H1 (cell line): ENCODE measurements around the gene CMTR2. TPM values are rescaled to one million over a fixed set of nuclear protein-coding genes. Genes with fewer than 3 reads are reported as not detected.

Experiments used
- CTCF ChIA-PET: fragments of 300-600 bp; sonication (Branson Sonifier 250); formaldehyde crosslinking; loops from one replicate; lab custom pipeline; 2021; ENCODE audit not compliant: partially characterized antibody; lab: Charles Lee
- POLR2A ChIA-PET: fragments of 300-600 bp; sonication (Branson Sonifier 250); formaldehyde crosslinking; loops from one replicate; lab custom pipeline; 2021; ENCODE audit warnings: inconsistent platforms; ENCODE audit not compliant: partially characterized antibody; lab: Charles Lee
- DNase-seq, 2 experiments: peaks; one replicate each; pipeline versions ENCODE4 v3.0.0 to v3.0.0-alpha.2; 2010 to 2022; ENCODE audit warnings: low spot score in 2 of 2, low read depth in 1 of 2, mixed read lengths in 1 of 2
- FAIRE-seq: peaks from 2 replicates; lab custom pipeline; 2011; peaks lifted over from hg19 to GRCh38; lab: Jason Lieb, UNC
- H2AFZ ChIP-seq: 2 replicates; pipeline ENCODE4 v1.8.1; 2012; ENCODE audit warnings: low read length, inconsistent platforms
- H2AK5ac ChIP-seq: 2 replicates; pipeline ENCODE4 v1.6.1; 2013; ENCODE audit warnings: low read depth, low read length
- H2BK120ac ChIP-seq: replicated peaks from 2 replicates; pipeline ENCODE3; 2013; ENCODE audit warnings: low read depth, low read length, inconsistent platforms
- H2BK12ac ChIP-seq: 2 replicates; pipeline ENCODE4 v1.6.1; 2013; ENCODE audit warnings: low read depth, low read length
- H2BK15ac ChIP-seq: 2 replicates; pipeline ENCODE4 v1.6.1; 2013; ENCODE audit warnings: low read length
- H2BK20ac ChIP-seq: 2 replicates; pipeline ENCODE4 v1.6.1; 2013; ENCODE audit warnings: low read length
- H2BK5ac ChIP-seq: 2 replicates; pipeline ENCODE4 v1.6.1; 2013; ENCODE audit warnings: low read depth, low read length
- H3K14ac ChIP-seq: 2 replicates; pipeline ENCODE4 v1.6.1; 2013; ENCODE audit warnings: inconsistent platforms; ENCODE audit not compliant: insufficient read length
- H3K18ac ChIP-seq: 2 replicates; pipeline ENCODE4 v1.6.1; 2013; ENCODE audit warnings: low read length; ENCODE audit errors: extremely low read depth
- H3K23ac ChIP-seq: 2 replicates; pipeline ENCODE4 v1.6.1; 2013; ENCODE audit warnings: inconsistent platforms; ENCODE audit not compliant: insufficient read length
- H3K23me2 ChIP-seq: 2 replicates; pipeline ENCODE4 v1.6.1; 2013; ENCODE audit warnings: low read depth, low read length
- H3K27ac ChIP-seq: 2 replicates; pipeline ENCODE4 v1.6.1; 2011; ENCODE audit warnings: low read depth, low read length, inconsistent platforms
- H3K27me3 ChIP-seq, 4 experiments: replicated peaks in 1 of 4; 1 replicate in 1 of 4; 2 replicates in 3 of 4; pipeline versions ENCODE4 v1.6.1 to v1.8.1; 2011 to 2013; ENCODE audit warnings: low read length in 3 of 4, mild to moderate bottlenecking in 3 of 4, inconsistent platforms in 2 of 4, mixed read lengths in 2 of 4, moderate library complexity in 1 of 4; ENCODE audit not compliant: control insufficient read depth in 3 of 4, insufficient read depth in 3 of 4; ENCODE audit errors: extremely low read depth in 1 of 4
- H3K36me3 ChIP-seq, 4 experiments: 2 replicates each; pipeline versions ENCODE4 v1.6.1 to v1.8.1; 2011 to 2013; ENCODE audit warnings: mild to moderate bottlenecking in 4 of 4, low read length in 3 of 4, moderate library complexity in 2 of 4, control low read depth in 1 of 4, inconsistent platforms in 1 of 4; ENCODE audit not compliant: insufficient read depth in 4 of 4, control insufficient read depth in 2 of 4
- H3K4ac ChIP-seq: replicated peaks from 2 replicates; pipeline ENCODE3; 2013; ENCODE audit warnings: low read length, low read depth, mixed read lengths, inconsistent platforms; ENCODE audit not compliant: insufficient read length
- H3K4me1 ChIP-seq, 4 experiments: replicated peaks in 1 of 4; 1 replicate in 1 of 4; 2 replicates in 3 of 4; pipeline versions ENCODE4 v1.6.1 to v1.8.1; 2011 to 2013; ENCODE audit warnings: low read length in 3 of 4, inconsistent platforms in 2 of 4, mixed read lengths in 1 of 4; ENCODE audit not compliant: insufficient read depth in 4 of 4, control insufficient read depth in 3 of 4
- H3K4me2 ChIP-seq, 2 experiments: 2 replicates each; pipeline versions ENCODE4 v1.6.1 to v1.8.1; 2011 to 2013; ENCODE audit warnings: low read depth in 2 of 2, low read length in 2 of 2, control low read depth in 1 of 2, inconsistent platforms in 1 of 2, mild to moderate bottlenecking in 1 of 2; ENCODE audit not compliant: insufficient read depth in 1 of 2
- H3K4me3 ChIP-seq, 4 experiments: fragments of 200-600, 300-600 bp in 1 of 4; sonication (generic), shearing (Covaris generic), sonication (Bioruptor Twin) in 1 of 4; 2 replicates each; pipeline versions ENCODE4 v1.5.1 to v1.8.1; 2011 to 2016; ENCODE audit warnings: low read length in 4 of 4, low read depth in 3 of 4, control low read depth in 2 of 4, inconsistent platforms in 2 of 4, mild to moderate bottlenecking in 2 of 4, mixed read lengths in 1 of 4, moderate library complexity in 1 of 4; ENCODE audit not compliant: insufficient read depth in 2 of 4; ENCODE audit errors: extremely low read depth in 1 of 4
- H3K56ac ChIP-seq: replicated peaks from 2 replicates; pipeline ENCODE3; 2013; ENCODE audit warnings: low read depth, mild to moderate bottlenecking, mixed read lengths, low read length, inconsistent platforms; ENCODE audit not compliant: insufficient read length
- H3K79me1 ChIP-seq: 2 replicates; pipeline ENCODE4 v1.6.1; 2013; ENCODE audit warnings: low read depth, low read length, control low read depth
- H3K79me2 ChIP-seq, 2 experiments: 2 replicates each; pipeline versions ENCODE4 v1.6.1 to v1.8.1; 2012 to 2013; ENCODE audit warnings: low read length in 2 of 2, mild to moderate bottlenecking in 2 of 2, inconsistent platforms in 1 of 2; ENCODE audit not compliant: insufficient read depth in 2 of 2, control insufficient read depth in 1 of 2
- H3K9ac ChIP-seq, 4 experiments: replicated peaks in 1 of 4; 1 replicate in 1 of 4; 2 replicates in 3 of 4; pipeline versions ENCODE4 v1.6.1 to v1.8.1; 2011 to 2013; ENCODE audit warnings: low read depth in 3 of 4, low read length in 3 of 4, control low read depth in 2 of 4, mild to moderate bottlenecking in 2 of 4, moderate library complexity in 2 of 4, inconsistent platforms in 1 of 4; ENCODE audit errors: extremely low read depth in 1 of 4
- H3K9me3 ChIP-seq, 2 experiments: 2 replicates each; pipeline versions ENCODE4 v1.6.1 to v1.8.1; 2012 to 2013; ENCODE audit warnings: mild to moderate bottlenecking in 2 of 2, moderate library complexity in 2 of 2, control low read depth in 1 of 2, inconsistent platforms in 1 of 2, low read depth in 1 of 2, low read length in 1 of 2, mixed read lengths in 1 of 2; ENCODE audit not compliant: insufficient read depth in 2 of 2
- H4K20me1 ChIP-seq, 2 experiments: replicated peaks in 1 of 2; 2 replicates each; pipeline versions ENCODE3 to v1.8.1; 2011 to 2013; ENCODE audit warnings: inconsistent platforms in 2 of 2, low read length in 2 of 2, mild to moderate bottlenecking in 1 of 2; ENCODE audit not compliant: insufficient read depth in 2 of 2, control insufficient read depth in 1 of 2
- H4K5ac ChIP-seq: 2 replicates; pipeline ENCODE4 v1.6.1; 2013; ENCODE audit warnings: low read length, low read depth, mixed read lengths, inconsistent platforms; ENCODE audit not compliant: insufficient read length
- H4K8ac ChIP-seq: 2 replicates; pipeline ENCODE4 v1.8.0; 2013; ENCODE audit warnings: mild to moderate bottlenecking, moderate library complexity, low read length, inconsistent platforms; ENCODE audit not compliant: insufficient read depth; ENCODE audit errors: extremely low read depth
- H4K91ac ChIP-seq: replicated peaks from 2 replicates; pipeline ENCODE3; 2013; ENCODE audit warnings: low read length, mixed read lengths, inconsistent platforms; ENCODE audit not compliant: insufficient read length
- CBX5 ChIP-seq: fragments of 300-800, 300-1000 bp; sonication (generic); IDR thresholded peaks from 2 replicates; pipeline ENCODE4 v1.7.1; 2016; ENCODE audit warnings: antibody characterized with exemption, low read length, low read depth
- CEBPB ChIP-seq: IDR thresholded peaks from 2 replicates; pipeline ENCODE4 v1.6.1; 2012; ENCODE audit warnings: low read depth, low read length
- CTBP2 ChIP-seq: IDR thresholded peaks from 2 replicates; pipeline ENCODE4 v1.7.0; 2011; ENCODE audit warnings: borderline replicate concordance, mild to moderate bottlenecking, moderate library complexity, mixed read lengths, low read length; ENCODE audit not compliant: insufficient read depth, insufficient read length
- EGR1 ChIP-seq: IDR thresholded peaks from 2 replicates; pipeline ENCODE4 v1.6.1; 2011; ENCODE audit warnings: low read depth, low read length, borderline replicate concordance
- HDAC6 ChIP-seq: IDR thresholded peaks from one replicate; pipeline ENCODE4 v1.7.1; 2012; ENCODE audit warnings: low read depth, mild to moderate bottlenecking, inconsistent platforms, low read length, moderate library complexity
- POU5F1 ChIP-seq: IDR thresholded peaks from 2 replicates; pipeline ENCODE4 v1.6.1; 2011; ENCODE audit warnings: low read depth, mild to moderate bottlenecking, low read length, moderate library complexity
- RAD21 ChIP-seq, 2 experiments: IDR thresholded peaks in 1 of 2; conservative IDR thresholded peaks in 1 of 2; 2 replicates each; pipeline ENCODE4 v1.6.1; 2011; ENCODE audit warnings: low read depth in 2 of 2, low read length in 2 of 2, improper control_type of control experiment in 1 of 2, inconsistent platforms in 1 of 2, mild to moderate bottlenecking in 1 of 2, moderate library complexity in 1 of 2
- SP1 ChIP-seq: IDR thresholded peaks from 2 replicates; pipeline ENCODE4 v1.6.1; 2011; ENCODE audit warnings: low read depth, low read length
- SP4 ChIP-seq: IDR thresholded peaks from 2 replicates; pipeline ENCODE4 v1.6.1; 2012; ENCODE audit warnings: low read length, inconsistent platforms
- SRF ChIP-seq: IDR thresholded peaks from 2 replicates; pipeline ENCODE4 v1.6.1; 2011; ENCODE audit warnings: mild to moderate bottlenecking, low read depth, low read length, moderate library complexity
- SUZ12 ChIP-seq: fragments of 200-600 bp; sonication (generic); IDR thresholded peaks from 2 replicates; pipeline ENCODE4 v1.6.1; 2012; ENCODE audit warnings: mild to moderate bottlenecking, inconsistent platforms, low read length, moderate library complexity, mixed read lengths
- YY1 ChIP-seq: IDR thresholded peaks from 2 replicates; pipeline ENCODE4 v1.6.1; 2011; ENCODE audit warnings: low read depth, mild to moderate bottlenecking, low read length
- WGBS, 2 experiments: shearing (Covaris generic) in 1 of 2; methylation state at CpG; one replicate each; pipeline versions ENCODE4 v1.1.6 to v1.1.7; 2013 to 2015; ENCODE audit warnings: low lambda C conversion rate in 2 of 2, mixed read lengths in 2 of 2, inconsistent platforms in 1 of 2, low coverage in 1 of 2, missing lambda C conversion rate in 1 of 2; ENCODE audit not compliant: insufficient replicate concordance in 2 of 2, insufficient coverage in 1 of 2, insufficient read length in 1 of 2; ENCODE audit errors: extremely low coverage in 1 of 2, missing lambda C conversion rate in 1 of 2; 5-methylcytosine and 5-hydroxymethylcytosine counted together
- polyA plus RNA-seq, 7 experiments: library from polyadenylated mRNA; depleted of rRNA in 3 of 7; stranded (reverse) in 5 of 7; unstranded in 2 of 7; fragments of >200 nt in 5 of 7; fragments of 200-250 nt in 2 of 7; gene quantifications; 1 replicate in 5 of 7; 2 replicates in 1 of 7; 4 replicates in 1 of 7; pipeline versions ENCODE4 v1.2.1 to v1.2.3, GENCODE V29; 2011 to 2013; ENCODE audit warnings: missing spikeins in 2 of 7, mixed read lengths in 2 of 7
- total RNA-seq: library from RNA; stranded (reverse); fragmentation: NEBNext Ultra II Directional; extraction: Animal tissue kit (Norgen Biotek cat#: 25700); gene quantifications from 2 replicates; pipeline ENCODE4 v1.2.1, GENCODE V29; 2021

The CMTR2 gene
- total and polyA plus RNA-seq, 2 of the 8 experiments (the other 6 are each of a cell fraction or from before 2014, with no cell fraction given) = 8.5 to 12.8 TPM

GRCh38 chr16:71259086-71259485 lies 30.1 kb downstream of the CMTR2 start:
- no peak overlapping the region for H3K56ac ChIP-seq
- no peak overlapping the region for H3K4me3 ChIP-seq
- H3K4me2 ChIP-seq = no peak overlapping the region
- H2BK12ac ChIP-seq = no peak overlapping the region
- ChIA-PET CTCF (no interaction called here), POLR2A (no interaction called here)
- no peak overlapping the region for H3K9ac ChIP-seq
- H2BK15ac ChIP-seq = no peak overlapping the region
- H3K27me3 ChIP-seq = no peaks in the 10 kb centered on the region; a peak in 1 of 7 replicates
- DNase-seq (no peak), FAIRE-seq (no peak)
- 0 out of 4 replicates have a peak, but pooled peaks cover 0 to 2% of the 10 kb centered on the region in 2 experiments for H3K9me3 ChIP-seq
- no peak overlapping the region for H3K14ac ChIP-seq
- no peak overlapping the region for H2AK5ac ChIP-seq
- H3K27ac ChIP-seq = no peak overlapping the region
- H2BK5ac ChIP-seq = no peak overlapping the region
- H4K8ac ChIP-seq = no peak overlapping the region
- no peaks in the 10 kb centered on the region for H4K20me1 ChIP-seq
- no peak overlapping the region for H2BK120ac ChIP-seq
- peaks cover 0 to 10% (median 5%) of the 10 kb centered on the region in 4 experiments; a peak in 3 of 7 replicates for H3K4me1 ChIP-seq
- no peak overlapping the region for H2AFZ ChIP-seq
- H3K79me2 ChIP-seq = no peaks in the 10 kb centered on the region
- H3K23ac ChIP-seq = no peak overlapping the region
- H3K79me1 ChIP-seq = no peaks in the 10 kb centered on the region
- H3K4ac ChIP-seq = no peak overlapping the region
- no peak overlapping the region for H4K5ac ChIP-seq
- no peak overlapping the region for H3K18ac ChIP-seq
- no peak overlapping the region for H2BK20ac ChIP-seq
- H4K91ac ChIP-seq = no peak overlapping the region
- H3K23me2 ChIP-seq = no peaks in the 10 kb centered on the region; the same call in 1 of the 2 replicates
- no peaks in the 10 kb centered on the region for H3K36me3 ChIP-seq
- WGBS, 2 experiments = 91% methylated on average over 5 of the region's 5 CpGs; no CpG with 5 or more reads in 1 of the 2 experiments
- TF ChIP-seq CBX5 (no peak), RAD21 (IDR thresholded peaks at IDR 0.05 in 1 of 2, conservative IDR thresholded peaks at IDR 0.05 in 1 of 2; ENCODE audit: low read depth in 2 of 2, low read length in 2 of 2) (no peak), HDAC6 (no peak), SP1 (no peak), YY1 (no peak), EGR1 (no peak), SP4 (no peak), POU5F1 (no peak), SUZ12 (no peak), CEBPB (no peak), SRF (no peak), CTBP2 (no peak)
